ENCODE measurements around the gene TSHZ2.

TSHZ2 gene

GRCh38 chr20:53171065-53171464 lies 198.9 kb downstream of the TSHZ2 start:
- no peak for DNase-seq

- DNase-seq = peak; percentile 62
Measured at GRCh38 chr20:53174454-53174853, 202.3 kb downstream of the TSHZ2 start.

- DNase-seq = peak; percentile 97
Measured at GRCh38 chr20:53175135-53175780, 203.1 kb downstream of the TSHZ2 start.

- no peak for DNase-seq
Measured at GRCh38 chr20:53176134-53176533, 204.0 kb downstream of the TSHZ2 start.

- DNase-seq = no peak
Measured at GRCh38 chr20:53177687-53178086, 205.5 kb downstream of the TSHZ2 start.

- DNase-seq = no peak
Measured at GRCh38 chr20:53179749-53180148, 207.6 kb downstream of the TSHZ2 start.

GRCh38 chr20:53180928-53181362 lies 208.8 kb downstream of the TSHZ2 start:
- DNase-seq = peak; percentile 76

GRCh38 chr20:53181866-53182376 lies 209.8 kb downstream of the TSHZ2 start:
- DNase-seq = no peak

- no peak for DNase-seq
Measured at GRCh38 chr20:53183181-53183580, 211.0 kb downstream of the TSHZ2 start.

- peak; percentile 18 for DNase-seq
Measured at GRCh38 chr20:53186635-53187034, 214.5 kb downstream of the TSHZ2 start.

- DNase-seq = no peak
Measured at GRCh38 chr20:53187392-53188068, 215.4 kb downstream of the TSHZ2 start.

GRCh38 chr20:53190225-53190624 lies 218.1 kb downstream of the TSHZ2 start:
- DNase-seq = no peak

- no peak for DNase-seq
Measured at GRCh38 chr20:53191957-53192356, 219.8 kb downstream of the TSHZ2 start.

- no peak for DNase-seq
Measured at GRCh38 chr20:53194306-53195290, 222.4 kb downstream of the TSHZ2 start.

- no peak for DNase-seq
Measured at GRCh38 chr20:53195876-53196610, 223.9 kb downstream of the TSHZ2 start.

- no peak for DNase-seq
Measured at GRCh38 chr20:53201588-53201987, 229.4 kb downstream of the TSHZ2 start.

- no peak for DNase-seq
Measured at GRCh38 chr20:53202777-53203176, 230.6 kb downstream of the TSHZ2 start.

- no peak for DNase-seq
Measured at GRCh38 chr20:53205046-53205445, 232.9 kb downstream of the TSHZ2 start.

- peak; percentile 13 for DNase-seq
Measured at GRCh38 chr20:53208110-53208832, 236.1 kb downstream of the TSHZ2 start.

- no peak for DNase-seq
Measured at GRCh38 chr20:53210041-53210440, 237.9 kb downstream of the TSHZ2 start.

- no peak for DNase-seq
Measured at GRCh38 chr20:53210931-53211330, 238.8 kb downstream of the TSHZ2 start.

GRCh38 chr20:53212018-53212417 lies 239.9 kb downstream of the TSHZ2 start:
- no peak for DNase-seq

Measured in hematopoietic multipotent progenitor cell treated with erythropoietin and hydrocortisone succinate and interleukin-3 and kit ligand, for 8 days (in vitro differentiated cells).